Thyroid gland (tissue), 4 donors: ENCODE results near the gene ERGIC2.

Source experiments
- CTCF ChIP-seq, 6 experiments: fragments of 200-600 bp in 3 of 6; fragments of 450-650 bp in 3 of 6; sonication (generic) in 3 of 6; IDR thresholded peaks; one replicate each; pipeline ENCODE4 v1.5.1; 2016 to 2019; ENCODE audit warnings: antibody characterized with exemption in 6 of 6, mild to moderate bottlenecking in 2 of 6, inconsistent platforms in 1 of 6, moderate library complexity in 1 of 6
- POLR2A ChIP-seq, 2 donors: fragments of 450-650 bp; IDR thresholded peaks; one replicate each; pipeline ENCODE4 v1.6.1; 2017; ENCODE audit warnings: antibody characterized with exemption in 2 of 2, mild to moderate bottlenecking in 2 of 2, moderate library complexity in 1 of 2

DNA sequence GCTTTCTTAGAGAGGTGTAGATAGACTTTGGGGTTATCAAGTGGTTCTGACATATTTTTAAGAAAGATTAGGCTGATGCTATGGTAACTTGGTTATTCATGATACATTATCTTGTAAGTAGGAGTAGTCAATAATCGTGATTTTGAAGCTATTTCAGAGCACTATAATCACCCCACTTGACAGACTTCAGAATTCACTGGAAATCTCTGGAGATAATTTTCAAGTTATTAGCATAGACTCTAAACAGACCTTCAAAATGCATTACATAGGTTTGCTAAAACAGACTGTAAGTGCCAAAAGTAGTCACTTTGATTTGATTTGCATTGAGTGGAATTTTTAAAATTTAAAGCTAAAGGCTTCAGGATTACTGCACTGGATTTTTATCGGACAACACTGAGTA, 74.3 kb downstream of the ERGIC2 start:
- TF ChIP-seq POLR2A (IDR thresholded peaks at IDR 0.05) (no peak), CTCF (IDR thresholded peaks at IDR 0.05) (no peak)
